OCI-LY3 (cell line): ENCODE data around the gene SLF2.

Source experiments
- EZH2phosphoT487 ChIP-seq: fragments of 200-600 bp; shearing (Covaris generic); IDR thresholded peaks from 2 replicates; pipeline ENCODE4 v1.6.1; 2018; ENCODE audit warnings: antibody characterized with exemption, mixed run types, low read depth
- TF ChIP-seq, protein P1 (sequence below): fragments of 200-600, 300-600 bp; sonication (generic); IDR thresholded peaks from 2 replicates; pipeline ENCODE4 v1.5.1; 2014; ENCODE audit warnings: antibody characterized with exemption, low read length, low read depth

DNA sequence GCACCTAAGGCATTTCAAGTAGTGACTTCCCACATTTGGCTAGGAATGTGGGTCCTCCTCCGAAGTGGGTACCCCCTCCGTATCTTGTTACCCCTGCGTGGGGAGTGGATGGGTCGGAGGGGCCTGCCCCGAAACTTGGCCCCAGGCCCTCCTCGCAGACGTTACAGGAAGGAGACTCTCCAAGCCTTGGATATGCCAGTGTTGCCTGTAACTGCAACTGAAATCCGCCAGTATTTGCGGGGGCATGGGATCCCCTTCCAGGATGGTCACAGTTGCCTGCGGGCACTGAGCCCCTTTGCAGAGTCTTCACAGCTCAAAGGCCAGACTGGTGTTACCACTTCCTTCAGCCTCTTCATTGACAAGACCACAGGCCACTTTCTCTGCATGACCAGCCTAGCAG, 75.4 kb downstream of the SLF2 start:
- TF ChIP-seq, protein P1, sequence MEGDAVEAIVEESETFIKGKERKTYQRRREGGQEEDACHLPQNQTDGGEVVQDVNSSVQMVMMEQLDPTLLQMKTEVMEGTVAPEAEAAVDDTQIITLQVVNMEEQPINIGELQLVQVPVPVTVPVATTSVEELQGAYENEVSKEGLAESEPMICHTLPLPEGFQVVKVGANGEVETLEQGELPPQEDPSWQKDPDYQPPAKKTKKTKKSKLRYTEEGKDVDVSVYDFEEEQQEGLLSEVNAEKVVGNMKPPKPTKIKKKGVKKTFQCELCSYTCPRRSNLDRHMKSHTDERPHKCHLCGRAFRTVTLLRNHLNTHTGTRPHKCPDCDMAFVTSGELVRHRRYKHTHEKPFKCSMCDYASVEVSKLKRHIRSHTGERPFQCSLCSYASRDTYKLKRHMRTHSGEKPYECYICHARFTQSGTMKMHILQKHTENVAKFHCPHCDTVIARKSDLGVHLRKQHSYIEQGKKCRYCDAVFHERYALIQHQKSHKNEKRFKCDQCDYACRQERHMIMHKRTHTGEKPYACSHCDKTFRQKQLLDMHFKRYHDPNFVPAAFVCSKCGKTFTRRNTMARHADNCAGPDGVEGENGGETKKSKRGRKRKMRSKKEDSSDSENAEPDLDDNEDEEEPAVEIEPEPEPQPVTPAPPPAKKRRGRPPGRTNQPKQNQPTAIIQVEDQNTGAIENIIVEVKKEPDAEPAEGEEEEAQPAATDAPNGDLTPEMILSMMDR, result no peak
- TF ChIP-seq EZH2phosphoT487, result no peak
